ENCODE measurements around the gene GNG11.

GNG11 gene

DNA sequence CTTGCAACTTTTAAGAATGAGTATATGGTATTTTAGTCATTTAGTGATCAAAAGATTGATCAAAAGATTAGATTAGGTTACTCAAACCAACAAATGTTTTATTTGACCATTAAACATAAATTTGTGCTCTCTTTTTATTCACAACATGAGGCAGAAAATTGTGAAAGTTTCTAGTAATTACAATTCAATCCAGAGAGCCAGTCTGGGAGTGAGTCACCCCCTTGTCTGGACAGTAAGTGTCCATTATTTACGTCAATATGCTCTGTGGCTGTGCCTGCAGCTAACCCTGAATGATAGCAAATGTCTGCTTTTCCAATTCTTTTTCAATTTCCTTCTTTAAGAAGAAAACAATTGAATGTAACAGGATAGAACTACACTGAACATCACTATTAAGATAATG, 27.9 kb downstream of the GNG11 start:
- DNase-seq: no peak

DNA sequence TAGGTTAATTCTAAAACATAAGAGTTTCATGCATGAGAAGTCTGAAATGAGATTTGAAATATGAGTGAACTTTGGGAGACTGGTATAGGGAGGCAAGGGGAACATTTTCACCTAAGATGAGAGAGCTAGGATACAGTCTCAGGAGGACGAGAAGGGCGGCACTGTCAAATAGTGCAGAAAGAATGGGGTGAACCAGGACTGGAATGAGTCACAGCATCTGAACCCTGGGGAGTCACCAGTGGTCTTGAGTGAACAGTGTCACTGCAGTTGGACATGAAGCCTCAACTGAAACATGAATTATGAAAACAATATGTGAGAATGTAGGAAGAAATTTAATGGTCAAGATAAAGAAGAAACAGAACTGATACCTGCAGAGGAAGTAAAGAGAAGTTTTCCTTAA, 33.8 kb downstream of the GNG11 start:
- DNase-seq: no peak

DNA sequence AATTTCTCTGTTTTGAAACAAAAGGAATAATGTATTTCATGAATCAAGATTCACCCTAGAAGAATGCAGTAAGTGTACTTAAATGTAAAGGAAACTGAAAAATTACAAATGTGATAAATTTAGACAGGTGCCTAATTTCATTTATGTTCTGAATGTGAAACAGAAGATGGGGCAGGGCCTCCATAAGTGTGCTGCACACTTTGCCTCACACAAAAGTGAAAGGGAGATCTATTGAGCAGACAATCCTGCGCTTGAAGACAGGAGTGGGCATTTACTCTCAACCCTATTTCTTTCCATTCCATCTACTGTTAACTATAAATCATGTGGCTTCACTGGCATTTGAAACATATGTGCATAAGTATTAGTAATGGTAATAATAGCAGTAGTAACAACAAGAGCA, 36.2 kb downstream of the GNG11 start:
- no peak for DNase-seq

DNA sequence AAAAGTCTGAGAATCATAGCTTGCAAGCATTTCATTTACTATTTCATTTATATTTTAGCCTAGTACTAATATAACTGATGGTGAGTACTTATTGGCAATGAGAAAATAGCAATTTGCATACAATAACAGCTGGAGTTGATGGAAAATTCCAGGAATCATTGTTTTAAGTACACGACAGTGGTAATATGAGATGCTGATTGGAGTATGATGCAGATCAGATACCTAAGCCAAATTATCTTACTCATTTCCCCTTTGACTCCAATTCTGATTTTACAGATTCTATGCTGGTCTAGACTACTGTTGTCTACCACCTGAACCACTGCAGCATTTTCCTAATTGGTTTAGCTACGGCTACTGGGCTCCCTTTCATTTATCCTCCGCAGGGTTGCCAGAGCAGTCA, 36.7 kb downstream of the GNG11 start:
- no peak for DNase-seq

DNA sequence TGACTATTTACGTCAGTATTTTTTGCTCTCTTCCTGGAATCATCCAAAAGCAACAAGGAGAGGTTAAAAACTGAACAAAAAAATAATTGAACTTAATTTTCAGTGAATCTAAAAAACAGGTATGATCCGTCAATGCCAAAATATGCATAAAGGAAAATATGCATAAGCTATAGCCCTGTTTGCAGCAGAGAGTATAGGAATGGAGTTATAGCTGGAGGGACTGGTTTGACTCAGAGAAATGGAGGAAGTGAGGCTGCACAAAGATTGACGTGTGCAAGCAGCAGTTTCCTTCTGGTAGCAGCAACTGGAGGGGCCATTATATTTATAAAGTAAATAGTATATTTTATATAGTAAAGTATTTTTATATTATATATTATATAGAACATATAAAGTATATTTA, 37.1 kb downstream of the GNG11 start:
- no peak for DNase-seq

DNA sequence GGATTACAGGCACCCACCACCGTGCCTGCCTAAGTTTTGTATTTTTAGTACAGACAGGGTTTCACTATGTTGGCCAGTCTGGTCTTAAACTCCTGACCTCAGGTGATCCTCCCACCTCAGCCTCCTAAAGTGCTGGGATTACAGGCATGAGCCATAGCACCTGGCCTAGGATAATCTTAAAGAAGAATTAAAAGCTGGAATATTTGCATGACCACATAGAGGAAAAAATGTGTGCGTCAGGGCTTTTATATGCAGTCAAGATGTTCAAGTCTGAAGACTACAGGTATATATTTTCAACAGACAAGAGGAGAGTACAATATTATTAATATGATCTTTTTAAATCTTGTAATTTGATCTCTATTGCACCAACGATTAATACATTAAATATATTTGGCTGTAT, 39.5 kb downstream of the GNG11 start:
- no peak for DNase-seq

DNA sequence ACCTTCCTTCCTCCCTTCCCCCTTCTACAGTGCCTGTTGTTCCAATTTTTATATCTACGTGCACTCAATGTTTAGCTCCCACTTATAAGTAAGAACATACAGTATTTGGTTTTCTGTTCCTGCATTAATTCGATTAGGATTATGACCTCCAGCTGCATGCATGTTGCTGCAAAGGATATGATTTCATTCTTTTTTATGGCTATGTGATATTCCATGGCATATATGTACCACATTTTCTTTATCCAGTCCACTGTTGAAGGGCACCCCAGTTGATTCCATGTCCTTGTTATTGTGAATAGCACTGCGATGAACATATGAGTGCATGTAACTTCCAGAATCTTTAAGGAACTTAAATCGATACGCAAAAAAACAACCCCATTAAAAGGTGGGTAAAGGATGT, 42.7 kb downstream of the GNG11 start:
- DNase-seq: no peak

DNA sequence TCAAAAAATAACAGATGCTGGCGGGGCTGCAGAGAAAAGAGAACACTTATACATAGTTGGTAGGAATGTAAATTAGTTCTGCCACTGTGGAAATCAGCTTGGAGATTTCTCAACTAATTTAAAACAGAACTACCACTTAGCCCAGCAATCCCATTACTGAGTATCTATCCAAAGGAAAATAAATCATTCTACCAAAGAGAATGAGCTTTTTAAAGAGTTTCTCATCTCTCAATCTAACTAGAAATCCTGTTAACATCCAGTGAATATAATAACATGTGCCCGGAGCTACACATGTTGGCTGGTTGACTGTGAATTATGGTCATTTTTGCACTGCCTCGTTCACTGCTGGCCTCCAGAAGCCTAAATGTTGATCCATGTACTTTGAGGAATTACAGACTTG, 43.3 kb downstream of the GNG11 start:
- no peak for DNase-seq

DNA sequence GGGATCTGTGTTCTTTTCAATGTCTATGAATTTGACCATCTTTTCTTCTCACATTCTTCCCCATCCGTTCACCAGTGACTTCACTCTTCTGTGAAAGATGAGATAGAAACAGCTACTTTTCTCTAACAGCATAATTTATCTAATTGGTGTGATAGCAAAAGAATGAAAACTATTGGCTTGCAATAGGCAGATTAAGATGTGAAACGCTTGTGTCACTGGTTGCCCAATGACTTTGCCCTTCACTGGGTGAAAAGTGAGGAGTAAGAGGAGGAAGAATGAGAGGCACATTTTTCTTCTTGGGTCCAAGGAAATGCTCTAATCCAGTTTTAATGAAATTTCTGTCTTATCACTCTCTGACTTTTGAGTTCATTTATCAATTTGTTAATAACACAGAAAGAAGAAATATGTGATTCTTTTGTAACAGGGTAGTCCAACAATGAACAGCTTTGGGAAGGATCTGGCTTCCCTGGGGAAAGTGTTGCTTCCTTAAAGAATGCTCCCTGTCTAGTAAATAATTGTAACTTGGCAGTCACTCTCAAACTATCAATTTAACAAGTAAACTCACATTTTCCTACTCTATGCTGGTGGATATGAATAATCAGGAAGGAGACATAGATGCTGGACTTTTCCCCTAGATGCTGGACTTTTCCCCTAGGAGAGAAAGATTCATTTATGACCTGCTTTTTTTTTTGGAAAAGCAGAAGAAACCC, 47.5 kb downstream of the GNG11 start:
- no peak for DNase-seq

DNA sequence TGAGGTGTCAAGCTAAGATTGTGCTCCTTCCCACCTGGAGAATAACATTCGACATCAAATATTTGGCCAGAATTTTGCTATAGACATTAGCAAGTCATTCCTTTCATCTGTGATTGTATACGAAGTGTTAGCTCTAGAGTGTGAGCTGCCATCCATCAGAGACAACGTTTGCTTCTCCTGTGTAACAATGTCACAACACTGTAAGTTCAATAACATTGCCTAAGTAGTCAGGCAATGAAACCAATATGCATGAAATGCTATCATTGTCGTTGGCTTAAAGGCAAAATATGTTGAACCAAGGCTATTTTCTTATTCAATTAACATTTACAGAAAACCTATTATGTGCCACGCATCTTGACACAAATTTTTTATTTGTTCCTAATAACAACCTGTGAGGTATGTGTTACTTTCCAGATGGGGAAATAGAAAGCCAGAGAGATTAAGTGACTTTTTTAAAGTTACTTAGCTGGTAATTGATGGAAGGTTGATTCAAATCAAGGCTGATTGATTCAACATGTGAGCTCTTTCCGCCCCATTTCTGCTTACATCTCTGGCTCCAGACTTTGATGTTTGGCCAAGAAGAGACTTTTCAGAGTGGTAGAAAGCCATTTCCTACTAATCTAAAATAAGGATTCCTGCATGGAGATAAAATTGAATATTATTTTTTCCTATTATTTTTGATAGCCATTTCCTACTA, 50.6 kb downstream of the GNG11 start:
- no peak for DNase-seq

DNA sequence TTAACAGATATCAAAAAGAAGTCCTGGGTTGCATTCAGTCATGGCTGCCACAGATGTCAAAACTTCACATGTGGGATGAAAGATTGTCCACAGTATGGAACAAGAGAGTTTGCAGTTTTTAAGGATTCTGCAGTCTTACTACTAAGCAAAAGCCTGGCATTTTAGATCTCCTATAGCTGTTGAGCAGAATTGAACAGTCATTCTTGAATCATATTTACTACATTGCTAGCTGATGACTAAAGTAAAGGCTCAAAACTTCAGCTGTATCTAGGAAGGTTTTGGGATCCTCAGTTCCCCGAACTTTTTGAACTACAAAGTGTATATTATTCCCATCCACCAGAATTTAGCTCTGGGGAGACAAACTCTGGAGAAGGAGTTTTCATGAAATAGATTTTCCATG, 51.6 kb downstream of the GNG11 start:
- no peak for DNase-seq

DNA sequence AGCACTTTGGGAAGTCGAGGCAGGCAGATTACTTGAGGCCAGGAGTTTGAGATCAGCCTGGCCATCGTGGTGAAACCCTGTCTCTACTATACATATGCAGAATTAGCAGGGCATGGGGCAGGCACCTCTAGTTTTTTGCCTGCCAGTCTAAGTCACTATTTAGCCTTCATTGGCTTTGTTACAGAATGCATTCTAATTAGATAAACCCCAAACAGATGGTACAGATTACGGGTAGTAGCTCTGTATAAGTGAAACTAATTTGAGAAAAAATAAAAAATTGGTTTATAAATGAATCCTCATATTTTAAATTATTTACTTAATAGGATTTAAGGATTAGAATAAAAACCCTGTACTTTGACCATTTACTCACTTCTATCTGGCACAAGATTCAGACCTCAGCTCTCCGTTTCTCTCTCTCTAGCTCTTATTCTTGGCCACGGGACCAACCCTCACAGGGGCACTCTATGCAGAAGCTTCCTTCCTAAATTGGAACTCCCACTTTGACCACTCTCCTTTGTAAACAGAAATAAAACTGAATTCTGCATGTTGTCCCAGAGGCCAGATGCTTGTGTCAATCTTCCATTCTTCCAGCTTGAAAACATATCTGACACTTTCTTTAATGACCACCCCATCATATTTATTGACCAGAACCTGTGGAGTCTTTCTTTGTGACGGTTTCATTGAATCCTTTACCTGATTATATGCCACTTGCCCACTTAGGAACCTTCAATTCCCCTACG, 55.8 kb downstream of the GNG11 start:
- DNase-seq: no peak
